LoVo (cell line): ENCODE measurements around the gene IDH3G.

Experiments used
- DNase-seq: peaks from one replicate; pipeline ENCODE4 v3.0.0-alpha.2; 2016; ENCODE audit warnings: low spot score

The IDH3G gene

GRCh38 chrX:153816831-153817690 is 22.9 kb upstream of the IDH3G start:
- DNase-seq: no peak

GRCh38 chrX:153814591-153815315 is 20.6 kb upstream of the IDH3G start:
- no peak for DNase-seq

GRCh38 chrX:153813161-153813560 is 19.0 kb upstream of the IDH3G start:
- DNase-seq: no peak

GRCh38 chrX:153812220-153812619 is 18.0 kb upstream of the IDH3G start:
- no peak for DNase-seq

GRCh38 chrX:153807976-153808375 is 13.8 kb upstream of the IDH3G start:
- no peak for DNase-seq

GRCh38 chrX:153806999-153807575 is 12.9 kb upstream of the IDH3G start:
- DNase-seq: no peak

- no peak for DNase-seq
Observed at GRCh38 chrX:153805436-153805835, 11.3 kb upstream of the IDH3G start.

GRCh38 chrX:153804621-153805020 is 10.4 kb upstream of the IDH3G start:
- DNase-seq: no peak

- DNase-seq: no peak
Observed at GRCh38 chrX:153804100-153804595, 10.0 kb upstream of the IDH3G start.

- no peak for DNase-seq
Observed at GRCh38 chrX:153803211-153804099, 9.3 kb upstream of the IDH3G start.

GRCh38 chrX:153802513-153803045 is 8.4 kb upstream of the IDH3G start:
- DNase-seq: no peak

GRCh38 chrX:153801669-153802068 is 7.5 kb upstream of the IDH3G start:
- no peak for DNase-seq

GRCh38 chrX:153800746-153801145 is 6.6 kb upstream of the IDH3G start:
- DNase-seq: no peak

GRCh38 chrX:153800177-153800722 is 6.1 kb upstream of the IDH3G start:
- DNase-seq: no peak

- no peak for DNase-seq
Observed at GRCh38 chrX:153799326-153799725, 5.2 kb upstream of the IDH3G start.

- no peak for DNase-seq
Observed at GRCh38 chrX:153797415-153798015, 3.3 kb upstream of the IDH3G start.

- DNase-seq: no peak
Observed at GRCh38 chrX:153794897-153795816, 982 bp upstream of the IDH3G start.

- DNase-seq: no peak
Observed at GRCh38 chrX:153793291-153793690, 884 bp downstream of the IDH3G start.

GRCh38 chrX:153792368-153792767 is 1.8 kb downstream of the IDH3G start:
- no peak for DNase-seq
